ENCODE measurements around the gene AARS2.

DNA sequence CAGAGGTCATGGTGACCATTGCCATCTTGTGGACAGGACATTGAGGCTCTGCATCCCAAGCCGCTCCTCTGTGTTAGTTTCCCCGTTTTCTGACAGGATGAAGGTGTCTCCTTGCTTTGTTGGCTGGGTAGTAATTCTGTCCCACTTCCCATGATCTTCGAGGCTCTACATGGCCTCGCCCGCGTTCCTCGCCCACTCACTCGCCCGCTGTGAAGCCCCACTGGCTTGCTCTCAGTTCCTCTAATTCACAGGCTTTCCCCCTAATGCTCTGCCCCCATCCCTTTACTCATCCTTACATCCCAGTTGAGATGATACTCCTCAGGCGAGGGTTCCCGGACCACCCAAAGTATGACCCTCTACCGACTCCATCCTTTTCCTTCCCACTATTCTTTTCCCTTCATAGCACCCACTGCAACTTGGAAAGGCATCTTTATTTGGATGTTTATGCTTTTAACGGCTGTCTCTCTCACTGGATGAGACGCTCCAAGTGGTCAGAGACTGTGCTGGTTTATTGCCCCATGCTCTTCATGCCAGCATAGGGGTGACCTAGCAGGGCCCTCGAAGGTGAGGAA, 55.3 kb downstream of the AARS2 start:
- TF ChIP-seq RORB (CRISPR knock-in tag; IDR thresholded peaks at IDR 0.05) (no peak), NR1H2 (CRISPR knock-in tag; IDR thresholded peaks at IDR 0.05) (no peak), JUN (CRISPR knock-in tag; IDR thresholded peaks at IDR 0.05) (no peak), ZNF317 (CRISPR knock-in tag; IDR thresholded peaks at IDR 0.05; ENCODE audit: borderline replicate concordance, low read depth) (no peak), TEAD1 (CRISPR knock-in tag; IDR thresholded peaks at IDR 0.05) (no peak), NR3C1 (CRISPR knock-in tag; conservative IDR thresholded peaks at IDR 0.05; ENCODE audit: low read depth) (no peak), ZNF671 (CRISPR knock-in tag; IDR thresholded peaks at IDR 0.05) (no peak), TP53 (CRISPR knock-in tag; IDR thresholded peaks at IDR 0.05) (no peak), TCF7 (CRISPR knock-in tag; IDR thresholded peaks at IDR 0.05; ENCODE audit: low read depth) (no peak)
- TF ChIP-seq, protein P1, sequence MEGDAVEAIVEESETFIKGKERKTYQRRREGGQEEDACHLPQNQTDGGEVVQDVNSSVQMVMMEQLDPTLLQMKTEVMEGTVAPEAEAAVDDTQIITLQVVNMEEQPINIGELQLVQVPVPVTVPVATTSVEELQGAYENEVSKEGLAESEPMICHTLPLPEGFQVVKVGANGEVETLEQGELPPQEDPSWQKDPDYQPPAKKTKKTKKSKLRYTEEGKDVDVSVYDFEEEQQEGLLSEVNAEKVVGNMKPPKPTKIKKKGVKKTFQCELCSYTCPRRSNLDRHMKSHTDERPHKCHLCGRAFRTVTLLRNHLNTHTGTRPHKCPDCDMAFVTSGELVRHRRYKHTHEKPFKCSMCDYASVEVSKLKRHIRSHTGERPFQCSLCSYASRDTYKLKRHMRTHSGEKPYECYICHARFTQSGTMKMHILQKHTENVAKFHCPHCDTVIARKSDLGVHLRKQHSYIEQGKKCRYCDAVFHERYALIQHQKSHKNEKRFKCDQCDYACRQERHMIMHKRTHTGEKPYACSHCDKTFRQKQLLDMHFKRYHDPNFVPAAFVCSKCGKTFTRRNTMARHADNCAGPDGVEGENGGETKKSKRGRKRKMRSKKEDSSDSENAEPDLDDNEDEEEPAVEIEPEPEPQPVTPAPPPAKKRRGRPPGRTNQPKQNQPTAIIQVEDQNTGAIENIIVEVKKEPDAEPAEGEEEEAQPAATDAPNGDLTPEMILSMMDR (IDR thresholded peaks at IDR 0.05), result no peak
- TF ChIP-seq, protein P2, sequence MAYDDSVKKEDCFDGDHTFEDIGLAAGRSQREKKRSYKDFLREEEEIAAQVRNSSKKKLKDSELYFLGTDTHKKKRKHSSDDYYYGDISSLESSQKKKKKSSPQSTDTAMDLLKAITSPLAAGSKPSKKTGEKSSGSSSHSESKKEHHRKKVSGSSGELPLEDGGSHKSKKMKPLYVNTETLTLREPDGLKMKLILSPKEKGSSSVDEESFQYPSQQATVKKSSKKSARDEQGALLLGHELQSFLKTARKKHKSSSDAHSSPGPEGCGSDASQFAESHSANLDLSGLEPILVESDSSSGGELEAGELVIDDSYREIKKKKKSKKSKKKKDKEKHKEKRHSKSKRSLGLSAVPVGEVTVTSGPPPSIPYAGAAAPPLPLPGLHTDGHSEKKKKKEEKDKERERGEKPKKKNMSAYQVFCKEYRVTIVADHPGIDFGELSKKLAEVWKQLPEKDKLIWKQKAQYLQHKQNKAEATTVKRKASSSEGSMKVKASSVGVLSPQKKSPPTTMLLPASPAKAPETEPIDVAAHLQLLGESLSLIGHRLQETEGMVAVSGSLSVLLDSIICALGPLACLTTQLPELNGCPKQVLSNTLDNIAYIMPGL (CRISPR knock-in tag; IDR thresholded peaks at IDR 0.05), result no peak
- TF ChIP-seq, protein P3, sequence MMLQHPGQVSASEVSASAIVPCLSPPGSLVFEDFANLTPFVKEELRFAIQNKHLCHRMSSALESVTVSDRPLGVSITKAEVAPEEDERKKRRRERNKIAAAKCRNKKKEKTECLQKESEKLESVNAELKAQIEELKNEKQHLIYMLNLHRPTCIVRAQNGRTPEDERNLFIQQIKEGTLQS (CRISPR knock-in tag; conservative IDR thresholded peaks at IDR 0.05), result no peak
- TF ChIP-seq, protein P4, sequence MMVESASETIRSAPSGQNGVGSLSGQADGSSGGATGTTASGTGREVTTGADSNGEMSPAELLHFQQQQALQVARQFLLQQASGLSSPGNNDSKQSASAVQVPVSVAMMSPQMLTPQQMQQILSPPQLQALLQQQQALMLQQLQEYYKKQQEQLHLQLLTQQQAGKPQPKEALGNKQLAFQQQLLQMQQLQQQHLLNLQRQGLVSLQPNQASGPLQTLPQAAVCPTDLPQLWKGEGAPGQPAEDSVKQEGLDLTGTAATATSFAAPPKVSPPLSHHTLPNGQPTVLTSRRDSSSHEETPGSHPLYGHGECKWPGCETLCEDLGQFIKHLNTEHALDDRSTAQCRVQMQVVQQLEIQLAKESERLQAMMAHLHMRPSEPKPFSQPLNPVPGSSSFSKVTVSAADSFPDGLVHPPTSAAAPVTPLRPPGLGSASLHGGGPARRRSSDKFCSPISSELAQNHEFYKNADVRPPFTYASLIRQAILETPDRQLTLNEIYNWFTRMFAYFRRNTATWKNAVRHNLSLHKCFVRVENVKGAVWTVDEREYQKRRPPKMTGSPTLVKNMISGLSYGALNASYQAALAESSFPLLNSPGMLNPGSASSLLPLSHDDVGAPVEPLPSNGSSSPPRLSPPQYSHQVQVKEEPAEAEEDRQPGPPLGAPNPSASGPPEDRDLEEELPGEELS (CRISPR knock-in tag; IDR thresholded peaks at IDR 0.05), result no peak
